Stomach smooth muscle (tissue), 2 donors: Measurements from ENCODE around the gene INKA2.

Source experiments
- H3K27ac ChIP-seq: one replicate; pipeline ENCODE4 v1.7.0; 2013; ENCODE audit warnings: mild to moderate bottlenecking, low read length, inconsistent platforms
- H3K27me3 ChIP-seq, 2 donors: one replicate each; pipeline ENCODE4 v1.7.0; 2013; ENCODE audit warnings: low read length in 2 of 2; ENCODE audit not compliant: insufficient read depth in 2 of 2, control insufficient read depth in 1 of 2
- H3K36me3 ChIP-seq, 2 donors: one replicate each; pipeline ENCODE4 v1.7.0; 2013; ENCODE audit warnings: low read length in 2 of 2; ENCODE audit not compliant: control insufficient read depth in 2 of 2, insufficient read depth in 2 of 2
- H3K4me1 ChIP-seq: one replicate; pipeline ENCODE4 v1.7.0; 2013; ENCODE audit warnings: low read length; ENCODE audit not compliant: control insufficient read depth, insufficient read depth
- H3K4me3 ChIP-seq, 2 donors: one replicate each; pipeline ENCODE4 v1.7.0; 2013; ENCODE audit warnings: low read length in 2 of 2
- H3K9ac ChIP-seq, 2 donors: one replicate each; pipeline ENCODE4 v1.7.0; 2013; ENCODE audit warnings: low read length in 2 of 2, mild to moderate bottlenecking in 1 of 2
- H3K9me3 ChIP-seq, 2 donors: one replicate each; pipeline ENCODE4 v1.7.0; 2013; ENCODE audit warnings: low read length in 2 of 2; ENCODE audit not compliant: control insufficient read depth in 2 of 2
- donor health status: healthy.
- donor health status: Pancreatic carcinoma.

INKA2 gene

GRCh38 chr1:111770916-111771315 lies 31.7 kb upstream of the INKA2 start:
- Histone ChIP-seq H3K4me3 (no peak overlapping the region), H3K36me3 (peaks cover 7 to 9% of the 10 kb centered on the region in 2 donors), H3K27ac (no peak overlapping the region), H3K27me3 (no peaks in the 10 kb centered on the region), H3K4me1 (peaks cover under 1% of the 10 kb centered on the region), H3K9me3 (no peaks in the 10 kb centered on the region), H3K9ac (no peak overlapping the region)

GRCh38 chr1:111769517-111770146 lies 30.4 kb upstream of the INKA2 start:
- H3K27ac ChIP-seq: no peak overlapping the region

GRCh38 chr1:111768625-111769024 lies 29.4 kb upstream of the INKA2 start:
- Histone ChIP-seq H3K9ac (no peak overlapping the region), H3K27ac (no peak overlapping the region), H3K36me3 (peaks cover 12 to 16% of the 10 kb centered on the region in 2 donors)

More at GRCh38 chr1:111769517-111770146, 30.4 kb upstream of the INKA2 start:
- H3K4me3 ChIP-seq: no peak overlapping the region
- H3K9ac ChIP-seq: no peak overlapping the region
- H3K36me3 ChIP-seq: peaks cover 12 to 13% of the 10 kb centered on the region in 2 donors
- no peaks in the 10 kb centered on the region for H3K9me3 ChIP-seq
- no peaks in the 10 kb centered on the region for H3K4me1 ChIP-seq
- H3K27me3 ChIP-seq: no peaks in the 10 kb centered on the region

GRCh38 chr1:111768023-111768422 lies 28.8 kb upstream of the INKA2 start:
- Histone ChIP-seq H3K4me1 (no peaks in the 10 kb centered on the region), H3K9ac (no peak overlapping the region), H3K27me3 (no peaks in the 10 kb centered on the region), H3K36me3 (peaks cover 14 to 20% of the 10 kb centered on the region in 2 donors), H3K9me3 (no peaks in the 10 kb centered on the region), H3K27ac (no peak overlapping the region), H3K4me3 (no peak overlapping the region)

More at GRCh38 chr1:111768625-111769024, 29.4 kb upstream of the INKA2 start:
- Histone ChIP-seq H3K4me3 (no peak overlapping the region), H3K9me3 (no peaks in the 10 kb centered on the region), H3K4me1 (no peaks in the 10 kb centered on the region), H3K27me3 (no peaks in the 10 kb centered on the region)

GRCh38 chr1:111762332-111762731 lies 23.1 kb upstream of the INKA2 start:
- no peak overlapping the region for H3K4me3 ChIP-seq
- no peak overlapping the region for H3K27ac ChIP-seq
- H3K9ac ChIP-seq: no peak overlapping the region
- H3K4me1 ChIP-seq: peaks cover under 1% of the 10 kb centered on the region
- H3K27me3 ChIP-seq: no peaks in the 10 kb centered on the region
- H3K36me3 ChIP-seq: peaks cover 24 to 35% of the 10 kb centered on the region in 2 donors
- no peaks in the 10 kb centered on the region for H3K9me3 ChIP-seq

- H3K9ac ChIP-seq: no peak overlapping the region
- H3K27ac ChIP-seq: no peak overlapping the region
- no peak overlapping the region for H3K4me3 ChIP-seq
- no peaks in the 10 kb centered on the region for H3K9me3 ChIP-seq
- H3K27me3 ChIP-seq: no peaks in the 10 kb centered on the region
- H3K4me1 ChIP-seq: peaks cover 6% of the 10 kb centered on the region
- H3K36me3 ChIP-seq: peaks cover 23 to 33% of the 10 kb centered on the region in 2 donors
Measured at GRCh38 chr1:111761717-111762116, 22.5 kb upstream of the INKA2 start.

GRCh38 chr1:111758373-111758772 lies 19.2 kb upstream of the INKA2 start:
- Histone ChIP-seq H3K4me3 (no peak overlapping the region), H3K4me1 (peaks cover 19% of the 10 kb centered on the region), H3K9ac (no peak overlapping the region), H3K27me3 (no peaks in the 10 kb centered on the region), H3K36me3 (peaks cover 12 to 17% of the 10 kb centered on the region in 2 donors), H3K27ac (no peak overlapping the region), H3K9me3 (no peaks in the 10 kb centered on the region)

- Histone ChIP-seq H3K4me3 (peak overlapping the region; percentile 72 to 97), H3K27me3 (no peaks in the 10 kb centered on the region), H3K36me3 (peaks cover 0 to 5% of the 10 kb centered on the region in 2 donors), H3K27ac (peak overlapping the region; percentile 95), H3K9me3 (no peaks in the 10 kb centered on the region), H3K9ac (peak overlapping the region; percentile 79 to 95), H3K4me1 (peaks cover 27% of the 10 kb centered on the region)
Measured at GRCh38 chr1:111756124-111756513, 16.9 kb upstream of the INKA2 start.

GRCh38 chr1:111755331-111756123 lies 16.3 kb upstream of the INKA2 start, which contains the start of gene DDX20:
DDX20 (plus strand) TSS chr1:111755901; CDS start chr1:111755925, 24 bp downstream.
- H3K9ac ChIP-seq: peak within 1 kb of the TSS; percentile 79 to 95
- peaks cover 33% of the 10 kb centered on the region for H3K4me1 ChIP-seq
- no peaks in the 10 kb centered on the region for H3K27me3 ChIP-seq
- H3K4me3 ChIP-seq: peak within 1 kb of the TSS; percentile 72 to 97
- H3K36me3 ChIP-seq: no peaks in the 10 kb centered on the region
- no peaks in the 10 kb centered on the region for H3K9me3 ChIP-seq
- peak within 1 kb of the TSS; percentile 95 for H3K27ac ChIP-seq

- peak overlapping the region; percentile 72 to 97 for H3K4me3 ChIP-seq
- H3K36me3 ChIP-seq: no peaks in the 10 kb centered on the region
- H3K9ac ChIP-seq: peak overlapping the region; percentile 79 to 95
- H3K27me3 ChIP-seq: no peaks in the 10 kb centered on the region
- peak overlapping the region; percentile 95 for H3K27ac ChIP-seq
- H3K4me1 ChIP-seq: peaks cover 38% of the 10 kb centered on the region
- H3K9me3 ChIP-seq: no peaks in the 10 kb centered on the region
Measured at GRCh38 chr1:111754984-111755330, 15.8 kb upstream of the INKA2 start.
